Colonic mucosa (tissue), 4 donors: Measurements from ENCODE around the gene ITGAE. TPM values are rescaled to one million over a fixed set of nuclear protein-coding genes. Genes with fewer than 3 reads are reported as not detected.

Experiments
- DNase-seq: peaks from one replicate; pipeline ENCODE4 v3.0.0-alpha.2; 2020
- H3K27ac ChIP-seq: fragments of 200-600 bp; one replicate; pipeline ENCODE4 v1.8.0; 2021
- H3K27me3 ChIP-seq: fragments of 200-600 bp; one replicate; pipeline ENCODE4 v1.8.0; 2021
- H3K36me3 ChIP-seq: fragments of 200-600 bp; one replicate; pipeline ENCODE4 v1.8.0; 2021
- H3K4me1 ChIP-seq: fragments of 200-600 bp; one replicate; pipeline ENCODE4 v1.8.0; 2021; ENCODE audit warnings: mild to moderate bottlenecking
- H3K4me3 ChIP-seq: fragments of 200-600 bp; one replicate; pipeline ENCODE4 v1.8.0; 2021
- H3K9ac ChIP-seq, 2 donors: one replicate each; pipeline ENCODE4 v1.7.0; 2013; ENCODE audit warnings: control low read depth in 2 of 2, low read depth in 2 of 2, low read length in 2 of 2
- H3K9me3 ChIP-seq: fragments of 200-600 bp; one replicate; pipeline ENCODE4 v1.8.0; 2021
- CTCF ChIP-seq: fragments of 200-600 bp; IDR thresholded peaks from one replicate; pipeline ENCODE4 v1.8.0; 2022; ENCODE audit warnings: antibody characterized with exemption, mild to moderate bottlenecking
- intact Hi-C: fragments of 100-400 bp; cut with DNase I; formaldehyde crosslinking; loops from one replicate; pipeline ENCODE4 v1.14.1; 2022
- total RNA-seq, 2 donors: library from RNA; stranded (reverse); fragmentation: NEBNext Ultra II Directional in 1 of 2; extraction: Animal tissue kit (Norgen Biotek cat#: 25700) in 1 of 2; gene quantifications; one replicate each; pipeline ENCODE4 v1.2.1, GENCODE V29; 2021
- donor health status: healthy.
- donor health status: DM: no; HTN: no; CAD: no.
- donor health status: DM: no; HTN: no; CAD: no.

Gene ITGAE
- total RNA-seq, 2 donors from 2014 or later: 14.7 to 14.9 TPM

- Histone ChIP-seq H3K9me3 (no peaks in the 10 kb centered on the region), H3K4me1 (no peaks in the 10 kb centered on the region), H3K27me3 (no peaks in the 10 kb centered on the region), H3K4me3 (no peak overlapping the region), H3K36me3 (no peaks in the 10 kb centered on the region), H3K9ac (no peak overlapping the region), H3K27ac (no peak overlapping the region)
- no peak for TF ChIP-seq CTCF
- intact Hi-C loops: no loop called here
- no peak for DNase-seq
These were observed 34.6 kb upstream of the ITGAE start for GRCh38 chr17:3835410-3836229.

DNA sequence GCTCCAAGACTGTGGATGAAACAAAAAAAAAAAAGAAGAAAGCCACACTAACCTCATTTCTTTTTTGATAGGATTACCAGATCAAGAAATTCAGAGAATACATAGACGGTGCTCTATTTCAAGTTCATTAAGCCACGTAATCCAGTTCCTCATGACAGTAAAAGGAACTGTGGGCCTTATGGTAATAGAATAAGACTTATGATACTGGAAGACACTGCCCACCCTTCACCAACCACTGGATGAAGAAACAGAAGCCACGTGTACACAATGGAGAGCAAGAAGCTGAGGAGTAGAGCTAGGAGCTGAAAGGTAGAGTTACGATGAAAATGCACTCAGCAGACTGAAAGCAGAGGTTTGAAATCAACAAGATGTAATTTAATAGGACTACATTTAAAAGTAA is 33.8 kb upstream of the ITGAE start:
- no peak overlapping the region for H3K27ac ChIP-seq
- H3K4me1 ChIP-seq: no peaks in the 10 kb centered on the region
- DNase-seq: no peak
- no peak for TF ChIP-seq CTCF
- H3K4me3 ChIP-seq: no peak overlapping the region
- intact Hi-C loops: no loop called here
- H3K27me3 ChIP-seq: no peaks in the 10 kb centered on the region
- H3K9ac ChIP-seq: no peak overlapping the region
- H3K9me3 ChIP-seq: no peaks in the 10 kb centered on the region
- H3K36me3 ChIP-seq: no peaks in the 10 kb centered on the region

GRCh38 chr17:3828852-3829232 is 27.9 kb upstream of the ITGAE start:
- Histone ChIP-seq H3K4me1 (no peaks in the 10 kb centered on the region), H3K9ac (no peak overlapping the region), H3K4me3 (no peak overlapping the region), H3K9me3 (no peaks in the 10 kb centered on the region), H3K27me3 (no peaks in the 10 kb centered on the region), H3K36me3 (peaks cover 14% of the 10 kb centered on the region), H3K27ac (no peak overlapping the region)
- TF ChIP-seq CTCF: no peak
- DNase-seq: no peak
- intact Hi-C loops: loop anchor here (5.0 kb wide), 1 partner anchor 92 kb away; no protein-coding TSS in a partner anchor

- no peak overlapping the region for H3K4me3 ChIP-seq
- intact Hi-C loops: loop anchor here (5.0 kb wide), 1 partner anchor 91 kb away; no protein-coding TSS in a partner anchor
- no peaks in the 10 kb centered on the region for H3K9me3 ChIP-seq
- H3K9ac ChIP-seq: no peak overlapping the region
- no peak for TF ChIP-seq CTCF
- peaks cover 14% of the 10 kb centered on the region for H3K36me3 ChIP-seq
- no peaks in the 10 kb centered on the region for H3K27me3 ChIP-seq
- DNase-seq: no peak
- H3K27ac ChIP-seq: no peak overlapping the region
- H3K4me1 ChIP-seq: no peaks in the 10 kb centered on the region
These were observed 27.3 kb upstream of the ITGAE start for GRCh38 chr17:3828151-3828851.

GRCh38 chr17:3827124-3827773 is 26.3 kb upstream of the ITGAE start:
- peak; percentile 69 for DNase-seq
- intact Hi-C loops: loop anchor here (5.0 kb wide), 1 partner anchor 90 kb away; no protein-coding TSS in a partner anchor
- no peaks in the 10 kb centered on the region for H3K4me1 ChIP-seq
- H3K4me3 ChIP-seq: no peak overlapping the region
- no peak overlapping the region for H3K27ac ChIP-seq
- no peak overlapping the region for H3K9ac ChIP-seq
- TF ChIP-seq CTCF: peak; percentile 62
- H3K9me3 ChIP-seq: no peaks in the 10 kb centered on the region
- H3K27me3 ChIP-seq: no peaks in the 10 kb centered on the region
- H3K36me3 ChIP-seq: peaks cover 14% of the 10 kb centered on the region
